OCI-M2 (cell line): ENCODE data around the gene GRIPAP1.

Experiments
- DNase-seq: peaks from one replicate; lab custom pipeline; 2025; ENCODE audit not compliant: unreplicated experiment; lab: John Stamatoyannopoulos, UW

Gene GRIPAP1

DNA sequence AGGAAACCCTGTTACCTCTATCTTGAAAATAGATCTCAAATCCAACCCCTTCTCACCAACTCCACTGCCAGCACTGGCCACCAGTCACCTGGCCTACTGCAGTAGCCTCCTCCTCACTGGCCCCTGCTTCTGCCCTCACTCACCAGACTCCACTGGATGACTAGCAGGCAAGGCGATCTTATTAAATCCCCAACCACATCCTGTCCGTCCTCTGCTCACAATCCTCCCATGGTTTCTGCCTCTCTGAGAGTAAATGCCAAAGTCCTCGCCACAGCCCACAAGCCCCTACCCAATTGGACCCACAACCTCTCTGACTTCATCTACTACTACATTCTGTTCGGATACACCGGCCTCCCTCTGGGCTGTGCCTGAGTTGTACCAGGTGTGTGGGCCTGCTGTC is 77.8 kb downstream of the GRIPAP1 start:
- no peak for DNase-seq

DNA sequence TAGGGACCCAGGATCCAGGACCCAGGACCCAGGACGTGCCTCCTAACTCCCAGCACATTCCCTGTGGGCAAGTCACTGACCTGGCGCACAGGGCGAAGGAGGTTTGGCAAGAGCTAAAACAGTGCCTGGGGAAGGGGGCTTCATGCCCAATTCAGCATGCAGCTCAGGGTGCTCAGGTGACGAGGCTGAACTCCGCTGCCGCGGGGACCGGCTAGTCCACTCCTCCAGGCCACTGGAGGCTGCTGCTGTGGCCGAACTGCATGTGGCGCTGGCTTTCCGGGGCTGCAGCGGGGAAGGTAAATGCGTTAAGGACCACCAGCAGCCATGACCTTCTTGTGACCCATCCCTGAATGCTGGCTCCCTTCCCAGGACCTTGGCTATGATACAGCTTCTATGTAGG is 78.3 kb downstream of the GRIPAP1 start:
- DNase-seq, result no peak
